GM12878 (cell line): ENCODE data around the gene UBLCP1. TPM values are rescaled to one million over a fixed set of nuclear protein-coding genes. Genes with fewer than 3 reads are reported as not detected.

Source experiments
- ATAC-seq: fragments of 200-7000 bp; cut with Tn5 transposase; 3 replicates; pipeline ENCODE4 v1.9.1; 2020; ENCODE audit warnings: mild to moderate bottlenecking, moderate library complexity
- BruUV-seq: library from RNA; stranded (reverse); fragments of 400-500 nt; replicated peaks from 2 replicates; lab custom pipeline; 2021; lab: Mats Ljungman, UMichigan
- CTCF ChIA-PET: fragments of 300-600 bp; sonication (Branson Sonifier 250); formaldehyde crosslinking; extraction: SDS; loops from one replicate; lab custom pipeline; 2021; ENCODE audit warnings: inconsistent platforms; lab: Yijun Ruan, JAX
- POLR2A ChIA-PET: fragments of 350-600 bp; formaldehyde crosslinking; extraction: SDS; loops from one replicate; lab custom pipeline; 2021; ENCODE audit warnings: inconsistent platforms; lab: Charles Lee
- RAD21 ChIA-PET: fragments of 300-600 bp; sonication (Branson Sonifier 250); formaldehyde crosslinking; loops from one replicate; lab custom pipeline; 2023; ENCODE audit warnings: antibody characterized with exemption; ENCODE audit not compliant: unreplicated experiment; lab: Charles Lee
- SMC1A ChIA-PET: fragments of 300-600 bp; sonication (Branson Sonifier 250); formaldehyde crosslinking; loops from one replicate; lab custom pipeline; 2023; ENCODE audit not compliant: unreplicated experiment, uncharacterized antibody; lab: Charles Lee
- DNase-seq: peaks from one replicate; pipeline ENCODE4 v3.0.0-alpha.2; 2011; ENCODE audit warnings: low read depth, low spot score
- FAIRE-seq: peaks from 3 replicates; lab custom pipeline; 2011; peaks lifted over from hg19 to GRCh38; lab: Jason Lieb, UNC
- H2AFZ ChIP-seq: 2 replicates; pipeline ENCODE4 v1.6.0; 2011; ENCODE audit warnings: low read depth, low read length, control low read depth; ENCODE audit not compliant: control insufficient read depth
- H3K27ac ChIP-seq: 2 replicates; pipeline ENCODE4 v1.5.1; 2011; ENCODE audit warnings: control low read depth; ENCODE audit not compliant: control insufficient read depth, insufficient read depth
- H3K27me3 ChIP-seq, 2 experiments: replicated peaks in 1 of 2; 2 replicates each; pipeline versions ENCODE4 v1.6.0 to v1.6.1; 2011; ENCODE audit warnings: low read length in 1 of 2; ENCODE audit not compliant: control insufficient read depth in 2 of 2, insufficient read depth in 2 of 2
- H3K36me3 ChIP-seq, 2 experiments: 2 replicates each; pipeline ENCODE4 v1.5.1; 2011; ENCODE audit warnings: low read length in 1 of 2; ENCODE audit not compliant: control insufficient read depth in 2 of 2, insufficient read depth in 2 of 2
- H3K4me1 ChIP-seq: 2 replicates; pipeline ENCODE4 v1.6.1; 2011; ENCODE audit warnings: mild to moderate bottlenecking, low read length, moderate library complexity, mixed read lengths; ENCODE audit not compliant: control insufficient read depth, insufficient read depth
- H3K4me2 ChIP-seq: 2 replicates; pipeline ENCODE4 v1.6.0; 2011; ENCODE audit warnings: control low read depth; ENCODE audit not compliant: control insufficient read depth, insufficient read depth
- H3K4me3 ChIP-seq: fragments of 200-600 bp; sonication (generic); 2 replicates; pipeline ENCODE4 v1.5.1; 2016
- H3K79me2 ChIP-seq: 2 replicates; pipeline ENCODE4 v1.6.0; 2011; ENCODE audit warnings: low read length; ENCODE audit not compliant: control insufficient read depth, insufficient read depth
- H3K9ac ChIP-seq: 2 replicates; pipeline ENCODE4 v1.8.0; 2011; ENCODE audit warnings: low read length, control low read depth, mixed read lengths; ENCODE audit not compliant: control insufficient read depth, insufficient read depth
- H3K9me3 ChIP-seq: replicated peaks from 3 replicates; pipeline ENCODE4 v1.5.1; 2011; ENCODE audit warnings: mild to moderate bottlenecking, low read length; ENCODE audit not compliant: control insufficient read depth, insufficient read depth
- H4K20me1 ChIP-seq: 2 replicates; pipeline ENCODE4 v1.6.0; 2011; ENCODE audit not compliant: control insufficient read depth, insufficient read depth
- HDAC6 ChIP-seq: fragments of 200-600 bp; sonication (generic); IDR thresholded peaks from one replicate; pipeline ENCODE4 v1.8.0; 2017; ENCODE audit warnings: antibody characterized with exemption; ENCODE audit not compliant: unreplicated experiment
- NFYB ChIP-seq: IDR thresholded peaks from 2 replicates; pipeline ENCODE4 v1.6.1; 2011; ENCODE audit warnings: low read depth, mild to moderate bottlenecking, low read length, improper control_type of control experiment, moderate library complexity; ENCODE audit not compliant: insufficient read depth
- POU2F2 ChIP-seq: IDR thresholded peaks from 3 replicates; pipeline ENCODE4 v1.6.1; 2011; ENCODE audit warnings: low read depth, mild to moderate bottlenecking, low read length, borderline replicate concordance
- RCOR1 ChIP-seq: conservative IDR thresholded peaks from 2 replicates; pipeline ENCODE4 v1.6.1; 2012; ENCODE audit warnings: low read depth, low read length, improper control_type of control experiment
- RELB ChIP-seq: fragments of 450-650 bp; IDR thresholded peaks from 2 replicates; pipeline ENCODE4 v1.6.1; 2017; ENCODE audit warnings: low read depth, mild to moderate bottlenecking, moderate library complexity
- SP1 ChIP-seq: IDR thresholded peaks from one replicate; pipeline ENCODE4 v1.6.1; 2011; ENCODE audit warnings: low read depth, low read length
- ZBTB11 ChIP-seq: fragments of 450-650 bp; formaldehyde crosslinking; IDR thresholded peaks from 2 replicates; pipeline ENCODE4 v1.5.0; 2022; ENCODE audit warnings: mild to moderate bottlenecking, missing genetic modification characterization
- ZNF207 ChIP-seq: fragments of 450-650 bp; IDR thresholded peaks from 2 replicates; pipeline ENCODE4 v1.6.1; 2014; ENCODE audit warnings: antibody characterized with exemption, mild to moderate bottlenecking, borderline replicate concordance
- WGBS: methylation state at CpG from one replicate; pipeline ENCODE4 v1.1.6; 2016; ENCODE audit warnings: low lambda C conversion rate; ENCODE audit not compliant: insufficient replicate concordance, insufficient coverage; ENCODE audit errors: missing lambda C conversion rate; 5-methylcytosine and 5-hydroxymethylcytosine counted together
- in situ Hi-C: fragments of 300-500 bp; cut with MboI; formaldehyde crosslinking; loops from 9 replicates; pipeline ENCODE4 v1.14.3; 2018; ENCODE audit warnings: mixed read lengths
- intact Hi-C: fragments of 100-400 bp; cut with micrococcal nuclease; formaldehyde crosslinking; loops from one replicate; pipeline ENCODE4 v1.14.2; 2022; ENCODE audit not compliant: unreplicated experiment
- polyA plus RNA-seq, 11 experiments: library from polyadenylated mRNA; depleted of rRNA in 4 of 11; unstranded in 6 of 11; stranded (reverse) in 5 of 11; fragments of >200 nt; fragmentation: Nextera tagmentation in 4 of 11; fragmentation: Illumina TruSeq in 1 of 11; extraction: Ambion mirVana in 4 of 11; extraction: Trizol in 1 of 11; gene quantifications; 1 replicate in 1 of 11; 2 replicates in 10 of 11; pipeline versions ENCODE4 v1.2.1 to v1.2.3, GENCODE V29; 2011 to 2016; ENCODE audit warnings: inconsistent platforms in 2 of 11, missing spikeins in 2 of 11, low read depth in 1 of 11
- total RNA-seq, 4 experiments: library from RNA; depleted of rRNA in 3 of 4; stranded (reverse); fragments of >200 nt in 3 of 4; fragmentation: Illumina TruSeq in 1 of 4; extraction: Trizol in 1 of 4; gene quantifications; 2 replicates each; pipeline versions ENCODE4 v1.2.1 to v1.2.3, GENCODE V29; 2013 to 2021

UBLCP1 gene
- total and polyA plus RNA-seq, 10 of the 15 experiments (the other 5 are each of a cell fraction or from before 2014, with no cell fraction given): 18.8 to 44.2 (median 32.1) TPM

DNA sequence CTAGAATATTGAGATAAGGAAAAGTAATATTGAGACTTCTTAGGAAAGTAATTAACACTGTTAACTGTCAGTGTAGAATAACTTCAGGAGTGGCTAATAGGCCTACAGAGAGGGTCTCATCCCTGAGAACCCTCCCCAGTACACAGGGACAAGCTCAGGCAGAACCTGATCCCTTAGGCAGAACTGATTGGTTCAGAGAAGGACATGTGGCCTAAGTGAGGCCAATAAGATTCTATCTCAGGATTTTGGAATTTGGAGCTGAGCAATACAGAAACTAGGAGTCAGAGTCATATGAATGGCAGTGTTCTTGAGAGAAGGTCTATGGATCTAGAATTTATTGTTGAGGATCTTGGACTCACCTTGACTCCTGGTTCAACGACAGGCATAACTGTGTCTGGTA, 10.9 kb upstream of the UBLCP1 start:
- WGBS: 0% methylated on average over 1 of the region's 1 CpG
- no peak for DNase-seq
- H3K4me3 ChIP-seq: no peak overlapping the region
- no peak overlapping the region for H3K27ac ChIP-seq
- CTCF ChIA-PET: interaction anchor here (1.2 kb wide), 1 partner anchor 65 kb away, joined by 3 read pairs; no protein-coding TSS in a partner anchor
- POLR2A ChIA-PET: interaction anchor here (0.6 kb wide), 1 partner anchor 39 kb away, joined by 3 read pairs; no protein-coding TSS in a partner anchor
- no peak for FAIRE-seq
- no peak overlapping the region for H3K4me2 ChIP-seq
- ATAC-seq: no peak
- no peaks in the 10 kb centered on the region for H4K20me1 ChIP-seq
- H3K27me3 ChIP-seq: no peaks in the 10 kb centered on the region
- in situ Hi-C loops: no loop called here
- no peaks in the 10 kb centered on the region for H3K79me2 ChIP-seq
- H3K36me3 ChIP-seq: no peaks in the 10 kb centered on the region
- intact Hi-C loops: no loop called here
- RAD21 ChIA-PET: no interaction called here
- no peaks in the 10 kb centered on the region for H3K4me1 ChIP-seq
- SMC1A ChIA-PET: interaction anchor here (1.0 kb wide), 1 partner anchor 9 kb away, joined by 4 read pairs; no protein-coding TSS in a partner anchor
- TF ChIP-seq NFYB (no peak), ZBTB11 (CRISPR knock-in tag) (no peak), ZNF207 (no peak), RCOR1 (no peak), HDAC6 (no peak), SP1 (no peak), RELB (no peak), POU2F2 (no peak)
- BruUV-seq: no TSS peak
- H2AFZ ChIP-seq: no peak overlapping the region
- H3K9me3 ChIP-seq: no peaks in the 10 kb centered on the region
- H3K9ac ChIP-seq: no peak overlapping the region
